ENCODE data around the gene TNPO3.

GRCh38 chr7:128934361-128935341 is 120.3 kb downstream of the TNPO3 start:
- no peak for TF ChIP-seq CHD2 (IDR thresholded peaks at IDR 0.05; ENCODE audit: low read length, partially characterized antibody)
- no peak for TF ChIP-seq EZH2phosphoT487 (IDR thresholded peaks at IDR 0.05; ENCODE audit: borderline replicate concordance, low read depth)
- TF ChIP-seq, protein P1, sequence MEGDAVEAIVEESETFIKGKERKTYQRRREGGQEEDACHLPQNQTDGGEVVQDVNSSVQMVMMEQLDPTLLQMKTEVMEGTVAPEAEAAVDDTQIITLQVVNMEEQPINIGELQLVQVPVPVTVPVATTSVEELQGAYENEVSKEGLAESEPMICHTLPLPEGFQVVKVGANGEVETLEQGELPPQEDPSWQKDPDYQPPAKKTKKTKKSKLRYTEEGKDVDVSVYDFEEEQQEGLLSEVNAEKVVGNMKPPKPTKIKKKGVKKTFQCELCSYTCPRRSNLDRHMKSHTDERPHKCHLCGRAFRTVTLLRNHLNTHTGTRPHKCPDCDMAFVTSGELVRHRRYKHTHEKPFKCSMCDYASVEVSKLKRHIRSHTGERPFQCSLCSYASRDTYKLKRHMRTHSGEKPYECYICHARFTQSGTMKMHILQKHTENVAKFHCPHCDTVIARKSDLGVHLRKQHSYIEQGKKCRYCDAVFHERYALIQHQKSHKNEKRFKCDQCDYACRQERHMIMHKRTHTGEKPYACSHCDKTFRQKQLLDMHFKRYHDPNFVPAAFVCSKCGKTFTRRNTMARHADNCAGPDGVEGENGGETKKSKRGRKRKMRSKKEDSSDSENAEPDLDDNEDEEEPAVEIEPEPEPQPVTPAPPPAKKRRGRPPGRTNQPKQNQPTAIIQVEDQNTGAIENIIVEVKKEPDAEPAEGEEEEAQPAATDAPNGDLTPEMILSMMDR (IDR thresholded peaks at IDR 0.05): no peak
- TF ChIP-seq RAD21 (IDR thresholded peaks at IDR 0.05; ENCODE audit: low read length): no peak
- TF ChIP-seq POLR2AphosphoS5 (IDR thresholded peaks at IDR 0.05; ENCODE audit: low read depth, low read length): no peak
- TF ChIP-seq EP300 (IDR thresholded peaks at IDR 0.05; ENCODE audit: borderline replicate concordance in 1 of 2, low read depth in 1 of 2, low read length in 1 of 2): no peak
- TF ChIP-seq JUND (IDR thresholded peaks at IDR 0.05): no peak
- no peak for TF ChIP-seq GABPA (IDR thresholded peaks at IDR 0.05; ENCODE audit: low read depth)
- TF ChIP-seq, protein P2, sequence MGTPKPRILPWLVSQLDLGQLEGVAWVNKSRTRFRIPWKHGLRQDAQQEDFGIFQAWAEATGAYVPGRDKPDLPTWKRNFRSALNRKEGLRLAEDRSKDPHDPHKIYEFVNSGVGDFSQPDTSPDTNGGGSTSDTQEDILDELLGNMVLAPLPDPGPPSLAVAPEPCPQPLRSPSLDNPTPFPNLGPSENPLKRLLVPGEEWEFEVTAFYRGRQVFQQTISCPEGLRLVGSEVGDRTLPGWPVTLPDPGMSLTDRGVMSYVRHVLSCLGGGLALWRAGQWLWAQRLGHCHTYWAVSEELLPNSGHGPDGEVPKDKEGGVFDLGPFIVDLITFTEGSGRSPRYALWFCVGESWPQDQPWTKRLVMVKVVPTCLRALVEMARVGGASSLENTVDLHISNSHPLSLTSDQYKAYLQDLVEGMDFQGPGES (IDR thresholded peaks at IDR 0.05; ENCODE audit: low read depth, low read length): no peak
- no peak for TF ChIP-seq SMC3 (IDR thresholded peaks at IDR 0.05; ENCODE audit: low read depth, low read length)
- TF ChIP-seq ELF1 (IDR thresholded peaks at IDR 0.05): no peak
- no peak for TF ChIP-seq GATA2 (CRISPR knock-in tag; IDR thresholded peaks at IDR 0.05)
- TF ChIP-seq TAF1 (IDR thresholded peaks at IDR 0.05; ENCODE audit: borderline replicate concordance, low read depth, low read length): no peak
- no peak for TF ChIP-seq USF2 (IDR thresholded peaks at IDR 0.05; ENCODE audit: borderline replicate concordance, low read depth, low read length)

Measured in SK-N-SH (cell line).